NCI-H2107 treated with DMSO at 0.1 percent for 48 hours (cell line): ENCODE data around the gene NFKBIA.
"Not testable (repeated sequence)": the region's sequence is repeated elsewhere in the genome, so short reads cannot be mapped to it uniquely, and the experiment has no call there.

ENCODE experiments used
- DNase-seq: peaks from one replicate; lab custom pipeline; 2025; ENCODE audit not compliant: unreplicated experiment; lab: John Stamatoyannopoulos, UW

NFKBIA gene, protein sequence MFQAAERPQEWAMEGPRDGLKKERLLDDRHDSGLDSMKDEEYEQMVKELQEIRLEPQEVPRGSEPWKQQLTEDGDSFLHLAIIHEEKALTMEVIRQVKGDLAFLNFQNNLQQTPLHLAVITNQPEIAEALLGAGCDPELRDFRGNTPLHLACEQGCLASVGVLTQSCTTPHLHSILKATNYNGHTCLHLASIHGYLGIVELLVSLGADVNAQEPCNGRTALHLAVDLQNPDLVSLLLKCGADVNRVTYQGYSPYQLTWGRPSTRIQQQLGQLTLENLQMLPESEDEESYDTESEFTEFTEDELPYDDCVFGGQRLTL

DNA sequence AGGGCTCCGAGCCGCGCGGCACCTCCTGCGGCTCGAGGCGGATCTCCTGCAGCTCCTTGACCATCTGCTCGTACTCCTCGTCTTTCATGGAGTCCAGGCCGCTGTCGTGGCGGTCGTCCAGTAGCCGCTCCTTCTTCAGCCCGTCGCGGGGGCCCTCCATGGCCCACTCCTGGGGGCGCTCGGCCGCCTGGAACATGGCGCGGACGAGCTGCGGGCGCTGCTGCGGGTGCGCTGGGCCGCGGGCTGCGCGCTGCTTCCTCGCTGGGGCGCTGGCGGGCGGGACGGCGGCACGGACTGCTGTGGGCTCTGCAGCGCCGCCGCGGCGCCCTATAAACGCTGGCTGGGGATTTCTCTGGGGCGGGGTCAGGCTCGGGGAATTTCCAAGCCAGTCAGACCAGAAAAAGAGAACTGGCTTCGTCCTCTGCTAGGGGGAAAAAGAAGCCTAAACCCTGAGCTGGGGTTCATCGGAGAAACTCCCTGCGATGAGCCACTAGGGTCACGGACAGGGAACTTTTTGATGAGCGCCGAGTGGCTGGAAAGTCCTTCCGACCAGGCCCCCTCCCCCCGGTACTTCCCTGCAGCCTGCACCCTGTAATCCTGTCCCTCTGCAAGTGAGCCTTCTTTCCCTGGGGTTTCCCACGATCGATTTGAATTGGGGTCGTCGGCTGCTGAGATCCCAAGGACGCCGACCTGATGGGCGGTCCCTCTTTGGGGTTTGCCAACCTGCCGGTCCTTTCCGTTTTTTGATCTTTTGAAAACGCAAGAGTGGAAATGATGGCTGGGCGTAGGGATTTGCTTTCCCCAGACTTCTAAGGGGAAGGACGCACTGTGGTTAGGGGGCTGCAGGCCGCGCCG is at the start of gene NFKBIA:
Gene NFKBIA, minus strand, starts transcription at position 301 of the 855 bp plus-strand sequence. Its CDS starts 105 bp downstream, at position 196.
- DNase-seq = peak; percentile 85

DNA sequence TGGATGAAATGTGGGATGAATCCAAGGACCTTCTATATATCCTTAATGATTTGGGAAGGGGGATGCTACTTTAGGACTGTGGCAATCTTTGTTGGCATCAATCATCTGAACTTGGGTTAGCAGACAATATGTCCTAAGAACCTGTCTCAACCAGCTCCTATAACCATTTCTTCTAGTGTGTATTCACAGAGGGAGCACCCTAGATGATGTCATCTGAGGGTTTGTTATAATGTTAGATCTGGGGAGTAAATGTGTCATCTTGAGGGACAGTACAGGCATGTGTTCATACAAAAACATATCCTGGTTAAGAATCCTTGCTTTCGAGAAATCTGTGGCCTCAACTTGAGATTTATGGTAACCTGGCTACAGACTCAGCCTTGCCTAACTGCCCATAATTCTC is 41.9 kb upstream of the NFKBIA start:
- no peak for DNase-seq

- no peak for DNase-seq
These were observed 39.6 kb upstream of the NFKBIA start for GRCh38 chr14:35444104-35444503.

- no peak for DNase-seq
These were observed 36.6 kb upstream of the NFKBIA start for GRCh38 chr14:35441160-35441559.

DNA sequence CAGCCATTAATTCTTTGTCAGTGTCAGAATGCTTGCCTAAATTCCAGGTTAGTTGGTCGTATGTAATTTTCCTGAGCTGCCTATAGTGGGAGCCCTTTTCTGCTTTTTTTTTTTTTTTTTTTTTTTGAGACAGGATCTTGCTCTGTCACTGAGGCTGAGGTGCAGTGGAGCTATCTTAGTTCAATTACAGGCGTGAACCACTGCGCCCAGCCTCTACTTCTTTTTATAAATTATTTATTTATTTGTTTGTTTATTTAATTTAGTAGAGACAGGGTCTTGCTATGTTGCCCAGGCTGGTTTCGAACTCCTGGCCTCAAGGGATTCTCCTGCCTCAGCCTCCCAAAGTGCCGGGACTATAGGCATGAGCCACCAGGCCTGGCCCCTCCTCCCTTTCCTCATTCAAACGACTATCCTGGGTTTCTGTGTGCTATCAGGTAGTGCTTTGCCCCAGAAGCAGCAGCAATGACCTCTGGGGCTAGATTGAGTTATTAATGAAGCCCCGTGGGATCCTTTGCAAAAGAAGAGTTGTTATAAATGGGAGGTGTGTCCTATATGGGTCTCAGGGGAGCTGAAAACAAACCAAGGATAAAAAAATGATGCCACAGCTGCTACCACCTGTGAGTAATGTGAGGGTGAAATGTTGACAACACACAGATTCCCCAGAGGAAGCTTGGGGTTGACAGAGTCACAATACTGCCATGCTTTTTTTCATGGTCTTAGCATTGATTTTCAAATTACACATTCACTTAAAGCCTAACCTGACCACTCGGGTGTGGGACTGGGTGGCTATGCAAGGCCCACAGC is 34.6 kb upstream of the NFKBIA start:
- peak; percentile 70 for DNase-seq

DNA sequence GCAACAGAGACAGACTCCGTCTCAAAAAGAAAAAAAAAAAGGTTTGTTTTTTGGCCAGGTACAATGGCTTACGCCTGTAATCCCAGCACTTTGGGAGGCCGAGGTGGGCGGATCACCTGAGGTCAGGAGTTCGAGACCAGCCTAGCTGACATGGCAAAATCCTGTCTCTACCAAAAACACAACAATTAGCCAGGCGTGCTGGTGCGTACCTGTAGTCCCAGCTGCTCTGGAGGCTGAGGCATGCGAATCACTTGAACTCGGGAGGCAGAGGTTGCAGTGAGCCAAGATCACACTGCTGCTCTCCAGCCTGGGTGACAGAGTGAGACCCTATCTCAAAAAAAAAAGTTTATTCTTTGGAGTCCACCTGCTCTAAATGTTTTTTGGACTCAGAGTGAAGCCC is 33.9 kb upstream of the NFKBIA start:
- DNase-seq = not testable (repeated sequence)

DNA sequence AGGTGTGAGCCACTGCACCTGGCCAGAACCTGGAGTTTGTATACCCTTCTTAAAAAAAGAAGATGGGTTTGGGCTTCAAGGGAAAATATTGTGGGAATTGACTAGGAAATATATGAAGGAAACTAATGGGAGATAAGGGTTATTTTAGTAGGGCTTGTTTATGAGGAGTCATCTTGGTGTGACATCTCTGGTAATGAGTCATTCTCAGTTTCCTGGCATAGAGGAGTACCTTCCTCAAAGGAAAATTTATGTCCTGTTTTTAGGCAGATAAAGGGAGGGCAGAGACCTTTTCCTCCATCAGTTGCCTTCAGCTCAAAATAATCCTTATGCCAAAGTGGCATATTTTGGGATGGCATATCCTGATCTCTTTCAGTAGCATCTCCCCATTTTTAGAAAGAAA is 30.6 kb upstream of the NFKBIA start:
- no peak for DNase-seq

GRCh38 chr14:35433826-35434225 is 29.3 kb upstream of the NFKBIA start:
- no peak for DNase-seq

GRCh38 chr14:35430459-35431199 is 26.1 kb upstream of the NFKBIA start:
- DNase-seq = no peak

GRCh38 chr14:35429951-35430350 is 25.4 kb upstream of the NFKBIA start:
- DNase-seq = no peak

DNA sequence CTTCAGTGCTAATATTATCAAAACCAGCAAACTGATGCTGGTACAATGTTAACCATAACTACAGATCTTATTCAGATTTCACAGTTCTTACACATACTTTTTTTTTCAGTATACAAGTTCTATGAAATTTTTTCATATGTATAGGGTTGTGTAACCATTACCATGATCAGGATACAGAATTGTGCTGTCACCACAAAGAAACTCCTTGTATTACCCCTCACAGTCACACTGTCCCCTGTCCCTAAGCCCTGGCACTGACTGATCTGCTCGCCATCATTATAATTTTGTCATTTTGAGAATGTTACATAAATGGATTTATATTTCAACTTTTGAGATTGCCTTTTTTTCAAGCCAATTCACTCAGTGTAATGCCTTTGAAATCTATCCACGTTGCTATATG is 21.3 kb upstream of the NFKBIA start:
- DNase-seq = no peak

- no peak for DNase-seq
These were observed 19.1 kb upstream of the NFKBIA start for GRCh38 chr14:35423621-35424020.

GRCh38 chr14:35420036-35420811 is 15.7 kb upstream of the NFKBIA start:
- peak; percentile 60 for DNase-seq

DNA sequence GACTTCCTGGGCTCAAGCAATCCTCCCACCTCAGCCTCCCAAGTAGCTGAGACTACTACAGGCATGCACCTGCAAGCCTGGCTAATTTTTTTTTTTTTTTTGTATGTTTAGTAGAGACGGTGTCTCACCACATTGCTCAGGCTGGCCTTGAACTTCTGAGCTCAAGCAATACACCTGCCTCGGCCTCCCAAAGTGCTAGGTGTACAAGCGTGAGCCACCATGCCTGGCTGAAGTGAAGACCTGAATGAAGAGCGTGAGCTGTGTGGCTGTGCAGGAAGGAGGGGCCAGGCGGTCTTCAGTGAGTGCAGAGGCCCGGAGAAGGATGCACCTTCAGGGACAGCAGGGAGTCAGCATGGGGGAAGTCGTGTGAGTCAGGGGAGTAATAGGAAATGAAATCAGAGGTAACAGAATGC is 14.9 kb upstream of the NFKBIA start:
- DNase-seq = no peak

- DNase-seq = no peak
These were observed 13.5 kb upstream of the NFKBIA start for GRCh38 chr14:35418093-35418492.

- DNase-seq = no peak
These were observed 11.7 kb upstream of the NFKBIA start for GRCh38 chr14:35416108-35416750.

GRCh38 chr14:35414365-35414764 is 9.8 kb upstream of the NFKBIA start:
- DNase-seq = no peak

DNA sequence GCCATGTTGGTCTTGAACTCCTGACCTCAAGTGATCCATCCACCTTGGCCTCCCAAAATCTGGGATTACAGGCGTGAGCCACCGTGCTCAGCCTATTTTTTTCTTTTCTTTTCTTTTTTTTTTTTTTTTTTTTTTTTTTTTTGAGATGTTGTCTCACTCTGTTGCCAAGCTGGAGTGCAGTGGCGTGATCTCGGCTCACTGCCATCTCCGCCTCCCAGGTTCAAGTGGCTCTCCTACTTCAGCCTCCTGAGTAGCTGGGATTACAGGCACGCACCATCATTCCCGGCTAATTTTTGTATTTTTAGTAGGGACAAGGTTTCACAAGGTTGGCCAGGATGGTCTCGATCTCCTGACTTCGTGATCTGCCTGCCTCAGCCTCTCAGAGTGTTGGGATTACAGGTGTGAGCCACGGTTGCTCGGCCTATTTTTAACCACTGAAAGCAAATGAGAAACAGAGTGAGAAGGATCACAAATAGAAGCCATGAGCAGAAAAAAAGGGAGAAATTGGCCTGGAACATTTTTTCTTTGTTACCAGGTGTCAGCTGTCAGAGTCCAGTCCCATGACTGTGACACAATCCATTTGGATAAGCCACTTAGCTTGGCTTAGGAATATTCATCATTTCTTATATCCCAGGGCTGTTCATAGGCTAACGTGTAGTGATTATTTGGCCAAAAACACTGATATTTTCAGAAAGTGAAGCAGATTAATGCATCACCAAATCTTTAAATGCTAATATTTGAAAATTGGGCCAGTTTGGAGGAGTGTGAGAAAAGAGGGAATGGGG is 7.9 kb upstream of the NFKBIA start:
- DNase-seq = no peak

DNA sequence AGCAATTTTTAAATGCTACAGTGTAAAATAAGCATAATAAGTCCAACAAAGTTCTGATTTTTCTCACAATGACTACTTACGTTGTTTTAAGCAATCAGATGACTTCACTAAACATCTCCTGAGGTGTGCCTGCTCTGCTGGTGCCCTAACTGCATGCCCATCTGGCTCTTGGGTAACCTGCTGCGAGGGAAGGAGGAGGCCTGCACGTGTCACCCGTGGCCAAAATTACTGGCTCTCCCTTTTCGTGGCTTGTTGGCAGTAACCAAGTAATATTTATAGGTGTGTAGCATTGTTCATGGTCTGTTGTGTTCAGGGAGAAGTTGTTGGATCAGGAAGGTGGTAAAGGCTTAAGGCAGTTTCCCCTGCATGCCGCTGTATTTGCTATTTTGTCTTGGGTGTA is 6.3 kb upstream of the NFKBIA start:
- no peak for DNase-seq
